Astrocyte (in vitro differentiated cells and primary cell): ENCODE results near the gene DNAJC13.

Experiments used
- EZH2 ChIP-seq: IDR thresholded peaks from 2 replicates; pipeline ENCODE4 v1.6.1; 2012; ENCODE audit warnings: mild to moderate bottlenecking, low read length, inconsistent platforms; ENCODE audit not compliant: insufficient read depth
- TF ChIP-seq, protein P1 (sequence below): IDR thresholded peaks from 2 replicates; pipeline ENCODE4 v1.5.1; 2011; ENCODE audit warnings: low read depth, mild to moderate bottlenecking, inconsistent platforms, low read length, moderate library complexity; ENCODE audit not compliant: insufficient read depth

DNA sequence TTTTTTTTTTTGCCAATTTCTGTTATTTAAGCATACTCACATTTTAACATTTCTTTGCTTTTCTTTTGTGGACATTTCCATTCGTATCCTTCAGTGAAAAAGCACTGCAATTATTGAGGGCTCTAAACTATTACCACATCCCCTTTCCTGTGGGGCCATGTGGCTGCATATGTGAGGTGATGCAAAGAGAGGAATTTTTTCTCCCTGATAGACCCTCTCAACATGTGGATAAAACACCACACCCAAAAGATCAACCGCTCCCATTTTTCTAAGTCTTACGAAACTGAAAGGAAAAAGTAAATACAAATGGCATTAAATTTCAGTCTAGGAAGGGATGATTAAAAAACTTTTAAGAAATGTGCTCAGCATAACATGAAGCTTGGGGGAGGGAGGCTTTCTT lies 68.8 kb downstream of the DNAJC13 start:
- no peak for TF ChIP-seq EZH2
- TF ChIP-seq, protein P1, sequence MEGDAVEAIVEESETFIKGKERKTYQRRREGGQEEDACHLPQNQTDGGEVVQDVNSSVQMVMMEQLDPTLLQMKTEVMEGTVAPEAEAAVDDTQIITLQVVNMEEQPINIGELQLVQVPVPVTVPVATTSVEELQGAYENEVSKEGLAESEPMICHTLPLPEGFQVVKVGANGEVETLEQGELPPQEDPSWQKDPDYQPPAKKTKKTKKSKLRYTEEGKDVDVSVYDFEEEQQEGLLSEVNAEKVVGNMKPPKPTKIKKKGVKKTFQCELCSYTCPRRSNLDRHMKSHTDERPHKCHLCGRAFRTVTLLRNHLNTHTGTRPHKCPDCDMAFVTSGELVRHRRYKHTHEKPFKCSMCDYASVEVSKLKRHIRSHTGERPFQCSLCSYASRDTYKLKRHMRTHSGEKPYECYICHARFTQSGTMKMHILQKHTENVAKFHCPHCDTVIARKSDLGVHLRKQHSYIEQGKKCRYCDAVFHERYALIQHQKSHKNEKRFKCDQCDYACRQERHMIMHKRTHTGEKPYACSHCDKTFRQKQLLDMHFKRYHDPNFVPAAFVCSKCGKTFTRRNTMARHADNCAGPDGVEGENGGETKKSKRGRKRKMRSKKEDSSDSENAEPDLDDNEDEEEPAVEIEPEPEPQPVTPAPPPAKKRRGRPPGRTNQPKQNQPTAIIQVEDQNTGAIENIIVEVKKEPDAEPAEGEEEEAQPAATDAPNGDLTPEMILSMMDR, result no peak
